NCI-H226 (cell line): ENCODE measurements around the gene DENND5A.
"Not testable (repeated sequence)": the region's sequence is repeated elsewhere in the genome, so short reads cannot be mapped to it uniquely, and the experiment has no call there.

Experiments
- DNase-seq: peaks from one replicate; pipeline ENCODE4 v3.0.0-alpha.2; 2015

The DENND5A gene

DNA sequence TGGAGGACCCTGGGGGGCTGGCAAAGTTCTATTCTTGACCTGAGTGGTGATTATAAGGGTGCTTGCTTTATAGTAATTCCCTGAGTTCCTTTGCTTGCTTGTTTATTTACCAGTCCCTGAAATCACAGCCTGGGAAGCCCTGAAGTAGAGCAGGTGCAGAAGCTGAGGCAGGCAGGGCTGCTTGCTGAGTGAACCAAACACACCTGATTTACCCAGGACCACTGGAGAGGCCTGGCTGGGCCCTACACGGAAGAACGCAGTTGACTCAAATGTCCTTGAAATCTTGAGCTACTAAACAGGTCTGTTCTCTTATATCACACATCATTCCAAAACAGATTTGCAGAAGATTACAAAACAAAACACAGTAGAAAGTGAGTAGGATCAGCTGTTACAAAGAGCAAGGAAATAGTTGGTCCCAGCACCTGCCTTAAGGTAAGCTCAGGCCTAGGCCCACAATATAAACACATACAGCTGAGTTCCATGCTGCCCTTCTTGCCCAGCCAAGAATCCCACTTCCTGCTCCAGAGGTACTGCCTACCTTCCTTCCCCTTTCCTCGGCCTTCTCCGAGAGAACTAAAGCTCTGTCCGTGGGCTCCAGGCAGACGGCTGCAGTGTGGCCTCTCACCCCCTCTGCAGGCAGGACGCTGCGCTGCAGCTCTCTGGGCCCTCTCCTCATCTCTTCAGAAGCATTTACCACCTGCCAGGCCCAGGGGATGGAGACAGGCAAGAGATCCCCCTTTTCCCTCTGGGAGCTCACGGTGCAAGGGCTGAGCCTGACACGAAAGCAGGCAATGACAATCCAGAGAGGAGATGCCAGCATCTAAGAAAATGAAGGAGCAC is 127.6 kb downstream of the DENND5A start:
- peak; percentile 47 for DNase-seq

DNA sequence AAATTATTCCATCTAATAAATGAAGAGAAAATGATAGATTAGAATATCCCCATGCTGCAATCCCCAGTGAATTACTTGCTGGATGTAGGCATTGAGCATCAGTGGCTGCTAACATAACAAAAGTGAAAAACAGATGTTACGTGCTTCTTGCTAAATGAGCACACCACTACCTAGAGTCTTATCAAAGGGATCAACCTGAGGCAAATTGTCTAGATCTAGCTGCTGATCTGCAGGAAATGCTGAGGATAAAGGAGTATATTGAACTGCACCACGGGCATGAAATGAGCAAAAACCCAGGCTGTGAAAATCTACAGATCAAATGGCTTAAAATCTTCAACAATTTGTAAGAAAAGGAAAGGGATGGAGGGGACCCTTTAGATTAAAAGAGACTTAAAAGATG is 128.4 kb downstream of the DENND5A start:
- DNase-seq, result no peak

DNA sequence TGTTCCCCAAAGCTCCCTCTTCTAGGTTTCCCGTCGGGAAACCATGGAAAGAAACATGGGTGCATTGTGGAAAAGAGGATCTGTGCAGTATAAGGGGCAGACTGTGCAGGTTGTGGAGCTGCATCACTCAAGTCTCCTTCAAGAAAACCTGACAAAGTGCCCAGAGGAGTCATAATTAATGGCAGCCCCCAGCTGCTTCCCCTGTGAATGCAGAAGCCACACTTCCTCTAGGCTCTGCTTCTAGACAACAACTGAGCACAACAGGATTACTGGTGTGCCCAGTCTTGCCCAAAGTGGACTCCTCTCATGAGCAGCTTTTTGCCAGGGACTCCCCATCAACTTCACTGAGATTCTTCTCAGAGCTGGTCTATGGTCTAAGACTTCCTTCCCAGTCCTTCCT is 131.2 kb downstream of the DENND5A start:
- DNase-seq, result no peak

DNA sequence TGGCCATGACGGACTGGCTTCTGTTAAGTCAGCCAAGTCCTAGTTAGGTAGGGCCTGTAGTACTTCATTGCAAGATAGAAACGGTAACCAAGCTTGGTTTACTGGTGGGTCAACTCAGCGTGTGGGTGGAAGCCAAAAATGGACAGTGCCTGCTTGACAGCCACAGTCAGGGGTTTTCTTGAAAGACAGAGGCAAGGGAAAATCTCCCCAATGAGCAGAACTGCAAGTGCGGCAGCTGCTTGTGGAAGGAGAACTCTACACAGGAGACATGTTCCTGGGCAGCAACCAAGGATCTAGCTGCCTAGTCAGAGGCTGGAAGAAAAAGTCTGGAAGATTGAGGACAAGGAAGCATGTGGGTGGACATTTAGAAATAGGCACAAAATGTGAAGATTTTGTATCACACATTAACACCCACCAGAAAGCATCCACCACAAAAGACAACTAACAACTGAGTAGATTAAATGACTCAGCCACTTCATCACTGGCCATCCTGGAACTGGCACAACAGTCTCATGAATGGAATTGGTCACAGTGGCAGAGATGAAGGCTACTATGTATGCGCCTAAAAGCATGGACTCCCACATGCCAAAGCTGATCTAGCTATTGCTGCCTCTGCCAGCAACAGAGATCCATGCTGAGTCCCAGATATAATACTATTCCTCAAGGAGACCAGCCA is 132.8 kb downstream of the DENND5A start:
- no peak for DNase-seq

DNA sequence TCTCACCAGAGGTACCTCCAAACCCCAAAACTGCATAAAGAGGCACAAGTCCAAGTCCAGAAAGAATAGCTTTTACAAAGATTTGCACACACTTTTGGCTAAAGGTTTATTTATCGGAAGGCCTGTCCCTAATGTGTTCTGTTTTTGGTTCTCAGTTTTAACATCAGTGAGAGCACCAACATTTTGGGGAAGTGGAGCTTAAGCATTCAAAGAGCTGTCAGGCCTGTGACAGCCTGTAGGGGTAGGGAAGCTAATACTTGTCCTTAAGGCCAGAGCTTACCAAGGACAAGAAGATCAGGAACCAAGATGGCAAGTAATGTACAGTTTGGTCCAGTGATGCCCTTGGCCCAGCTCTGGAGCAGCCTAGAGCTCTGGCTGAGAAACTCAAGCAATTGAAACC is 134.9 kb downstream of the DENND5A start:
- DNase-seq, result no peak

DNA sequence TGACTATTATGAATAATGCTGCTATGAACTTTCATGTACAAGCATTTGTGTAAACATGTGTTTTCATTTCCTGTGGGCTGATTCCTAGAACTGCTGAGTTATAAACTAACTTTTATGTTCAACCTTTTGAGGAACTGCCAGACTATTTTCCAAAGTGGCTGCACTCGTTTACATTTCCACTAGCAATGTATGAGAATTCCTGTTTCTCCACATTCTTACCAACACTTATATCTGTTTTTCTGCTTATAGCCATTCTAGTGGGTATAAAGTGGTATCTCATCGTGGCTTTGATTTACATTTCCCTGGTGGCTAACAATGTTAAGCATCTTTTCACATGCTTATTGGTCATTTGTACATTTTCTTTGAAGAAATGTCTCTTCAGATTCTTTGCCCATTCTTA is 138.5 kb downstream of the DENND5A start:
- DNase-seq, result no peak

DNA sequence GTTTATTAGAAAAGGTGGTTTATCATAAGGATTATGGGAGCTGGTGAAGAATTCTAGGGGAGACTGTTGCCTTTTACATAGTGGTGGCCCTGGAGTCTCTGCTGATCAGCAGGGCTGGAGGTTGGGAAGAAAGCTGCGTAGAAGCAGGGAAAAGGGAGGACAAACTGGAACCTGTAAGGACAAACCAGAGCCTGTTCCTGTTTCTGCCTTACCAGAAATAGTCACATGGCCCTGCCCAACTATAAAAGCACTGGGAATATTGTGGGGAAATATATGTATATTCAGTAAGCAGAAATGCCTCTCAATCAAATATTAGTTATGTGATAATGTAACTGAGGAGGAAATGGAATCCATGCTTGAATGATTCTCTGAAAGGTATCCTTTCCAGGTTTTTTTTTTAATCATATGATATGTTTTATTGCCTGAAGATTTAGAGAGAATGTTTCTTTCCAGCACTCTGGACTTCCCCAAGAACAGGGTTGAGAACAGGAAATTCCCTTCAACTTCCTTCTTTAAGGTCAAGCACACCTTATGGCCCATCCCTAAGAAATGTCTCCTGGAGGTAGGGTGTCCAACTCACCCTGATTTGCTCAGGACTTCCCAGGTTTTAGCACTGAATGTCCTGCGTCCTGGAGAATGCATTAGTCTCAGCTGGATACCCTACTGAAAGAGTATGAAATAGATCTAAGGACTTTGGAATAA is 139.8 kb downstream of the DENND5A start:
- DNase-seq, result no peak

DNA sequence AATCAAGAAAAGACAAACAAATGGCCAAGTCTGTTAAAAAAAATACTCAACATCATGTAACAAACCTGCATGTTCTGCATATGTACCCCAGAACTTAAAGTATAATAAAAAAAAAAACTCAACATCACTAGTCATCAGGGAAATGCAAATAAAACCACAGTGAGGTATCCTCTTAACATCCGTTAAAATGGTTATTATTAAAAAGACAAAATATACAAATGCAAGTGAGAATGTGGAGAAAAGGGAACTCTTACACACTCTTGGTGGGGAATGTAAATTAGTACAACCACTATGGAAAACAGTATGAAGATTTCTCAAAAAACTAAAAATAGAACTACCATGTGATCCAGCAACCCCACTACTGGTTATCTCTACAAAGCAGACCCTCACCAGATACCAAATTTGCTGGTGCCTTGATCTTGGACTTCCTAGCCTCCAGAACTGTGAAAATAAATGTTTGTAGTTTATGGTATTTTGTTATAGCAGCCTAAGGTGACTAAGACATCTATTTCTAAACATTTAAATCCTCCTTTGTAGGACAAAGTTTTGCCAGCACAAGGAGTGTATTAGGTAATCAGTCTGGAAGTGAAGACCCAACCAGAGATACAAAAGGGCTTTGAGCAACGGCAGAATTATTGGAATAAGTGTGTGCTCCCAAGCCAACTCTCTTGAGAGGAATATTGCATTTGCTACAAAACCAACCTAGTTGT is 141.4 kb downstream of the DENND5A start:
- DNase-seq, result no peak

DNA sequence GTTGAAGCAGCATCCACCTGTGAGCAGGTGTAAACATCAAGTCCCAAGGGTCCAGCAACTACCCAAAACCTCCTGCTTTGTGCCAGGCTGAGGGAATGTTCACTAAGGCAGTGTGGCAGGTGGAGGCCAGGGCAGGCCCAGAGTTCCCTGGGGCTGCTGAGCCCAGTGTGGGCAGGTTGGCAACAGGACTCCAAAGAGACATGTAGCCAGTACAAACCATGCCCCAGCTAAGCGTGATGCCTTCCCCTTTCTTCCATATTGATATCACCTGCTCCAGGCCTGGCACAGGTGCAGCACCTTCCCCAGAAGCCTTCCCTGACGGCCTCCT is 143.7 kb downstream of the DENND5A start:
- DNase-seq, result no peak

DNA sequence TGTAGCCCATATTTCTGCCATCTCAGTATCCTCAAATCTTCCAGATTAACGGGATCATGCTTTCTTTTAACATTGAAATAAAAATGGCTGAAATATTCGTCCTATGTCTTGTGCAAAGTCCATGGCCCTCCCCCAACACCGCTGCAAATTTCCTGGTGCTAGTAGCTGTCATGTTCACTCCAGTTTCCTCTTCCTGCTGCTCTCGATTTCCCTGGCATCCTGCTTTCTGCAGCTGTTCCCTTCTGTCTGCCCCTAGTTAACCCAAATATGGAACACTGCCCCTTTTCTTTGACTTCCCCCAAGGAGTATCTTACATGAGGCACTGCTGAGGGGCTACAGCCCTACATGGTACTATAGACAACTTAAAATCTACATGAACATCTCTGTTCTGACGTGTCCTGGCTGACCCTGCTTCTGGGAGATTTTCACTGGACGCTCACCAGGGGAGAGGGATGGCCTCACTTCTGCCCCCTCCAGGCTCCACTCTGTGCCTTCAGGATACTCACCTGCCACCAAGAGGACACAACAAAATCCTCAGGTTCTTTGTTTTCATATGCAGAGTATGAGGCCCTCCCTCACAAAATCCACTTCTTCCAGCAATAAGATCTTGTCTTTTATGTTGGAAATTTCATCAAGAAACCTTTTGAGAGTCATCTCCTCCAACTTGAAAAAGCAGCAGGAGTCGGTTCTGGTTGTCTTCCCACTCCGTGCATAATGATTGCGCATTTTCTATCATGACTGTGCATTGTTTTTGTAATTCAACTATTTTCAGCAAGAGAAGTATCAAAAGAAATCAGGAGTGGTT is 144.3 kb downstream of the DENND5A start:
- no peak for DNase-seq

DNA sequence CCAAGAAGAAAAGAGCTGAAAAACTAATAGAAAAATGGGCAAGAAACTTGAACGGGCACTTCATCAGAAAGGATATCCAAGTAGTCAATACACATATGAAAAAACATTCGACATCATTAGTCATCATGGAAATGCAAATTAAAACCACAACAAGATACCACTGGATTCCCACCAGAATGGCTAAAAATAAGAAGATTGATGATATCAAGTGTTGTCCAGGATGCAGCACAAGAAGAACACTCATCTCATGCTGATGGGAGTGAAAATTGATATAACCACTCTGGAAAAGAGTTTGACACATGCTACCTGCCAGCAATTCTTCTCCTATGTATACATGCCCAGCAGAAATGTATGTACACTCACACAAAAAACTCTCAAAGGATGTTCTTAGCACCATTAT is 146.9 kb downstream of the DENND5A start:
- no peak for DNase-seq

DNA sequence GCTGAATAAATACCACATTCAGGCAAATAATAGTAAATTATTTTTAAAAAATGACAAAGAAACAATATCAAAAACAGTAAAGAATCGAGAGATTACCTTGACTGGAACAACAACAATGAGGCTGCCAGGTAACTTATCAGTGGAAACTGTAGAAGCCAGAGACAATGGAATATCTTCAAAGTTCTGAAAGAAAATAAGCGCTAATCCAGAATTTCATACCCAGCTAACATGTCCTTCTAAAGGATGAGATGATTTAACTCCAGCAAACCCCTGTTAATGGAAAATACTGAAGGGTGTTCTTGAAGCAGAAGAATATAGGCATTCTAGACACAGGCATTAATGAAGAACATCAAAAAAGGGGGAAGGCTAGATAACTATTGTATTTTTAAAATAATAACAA is 153.1 kb downstream of the DENND5A start:
- DNase-seq, result no peak

DNA sequence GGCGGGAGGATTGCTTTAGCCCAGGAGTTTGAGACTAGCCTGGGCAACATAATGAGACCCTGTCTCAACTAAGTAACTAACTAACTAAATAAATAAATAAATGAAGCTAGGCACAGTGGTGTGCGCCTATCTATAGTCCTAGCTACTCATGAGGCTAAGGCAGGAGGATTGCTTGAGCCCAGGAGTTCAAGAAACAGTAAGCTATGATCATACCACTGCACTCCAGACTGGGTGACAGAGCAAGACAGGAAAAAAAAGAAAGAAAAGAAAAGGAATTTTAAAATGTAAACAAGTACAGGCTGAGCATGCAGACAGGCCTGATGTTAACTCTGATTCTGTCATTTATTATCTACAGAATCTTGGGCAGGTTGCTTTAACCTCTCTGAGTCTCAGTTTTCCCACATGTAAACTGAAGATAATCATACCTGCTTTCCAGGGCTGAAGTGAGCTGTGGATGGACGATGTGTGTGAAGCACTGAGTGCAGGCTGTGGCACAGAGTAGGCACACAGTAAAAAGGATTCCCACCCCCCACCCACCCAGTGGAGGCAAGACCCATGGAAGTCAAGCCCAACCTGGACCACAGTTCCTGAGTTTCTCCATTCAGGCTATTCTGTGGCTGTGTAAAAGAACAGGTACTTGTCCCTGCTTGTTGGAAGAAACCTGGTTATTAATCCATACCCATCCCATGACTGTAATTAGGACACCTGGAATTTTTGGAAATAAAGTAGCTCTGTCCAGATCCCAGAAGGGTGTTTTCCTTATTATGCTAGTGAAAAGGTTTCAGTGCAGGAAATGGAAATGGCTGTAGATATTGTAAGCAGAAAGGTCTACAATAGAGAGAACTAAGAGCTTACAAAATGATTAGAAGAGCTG is 155.1 kb downstream of the DENND5A start:
- no peak for DNase-seq

DNA sequence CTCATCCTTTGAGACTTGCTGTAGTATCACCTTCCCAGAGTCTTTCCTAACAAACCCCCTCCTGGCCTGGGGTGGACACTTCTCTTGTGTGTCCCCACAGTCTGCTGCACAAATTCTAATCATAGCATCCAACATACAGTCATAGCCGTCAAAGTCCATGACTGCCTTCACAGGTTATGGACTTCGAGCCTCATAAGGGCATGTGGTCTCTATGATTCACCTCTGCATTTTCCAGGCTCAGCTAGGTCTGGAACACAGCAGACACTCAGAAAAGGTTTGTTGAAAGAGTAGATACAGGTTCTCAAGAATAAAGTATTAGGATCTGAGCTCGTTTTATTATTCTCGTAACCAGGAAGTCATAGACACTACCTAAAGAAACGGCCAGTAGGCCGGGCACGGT is 160.6 kb downstream of the DENND5A start:
- DNase-seq, result no peak

DNA sequence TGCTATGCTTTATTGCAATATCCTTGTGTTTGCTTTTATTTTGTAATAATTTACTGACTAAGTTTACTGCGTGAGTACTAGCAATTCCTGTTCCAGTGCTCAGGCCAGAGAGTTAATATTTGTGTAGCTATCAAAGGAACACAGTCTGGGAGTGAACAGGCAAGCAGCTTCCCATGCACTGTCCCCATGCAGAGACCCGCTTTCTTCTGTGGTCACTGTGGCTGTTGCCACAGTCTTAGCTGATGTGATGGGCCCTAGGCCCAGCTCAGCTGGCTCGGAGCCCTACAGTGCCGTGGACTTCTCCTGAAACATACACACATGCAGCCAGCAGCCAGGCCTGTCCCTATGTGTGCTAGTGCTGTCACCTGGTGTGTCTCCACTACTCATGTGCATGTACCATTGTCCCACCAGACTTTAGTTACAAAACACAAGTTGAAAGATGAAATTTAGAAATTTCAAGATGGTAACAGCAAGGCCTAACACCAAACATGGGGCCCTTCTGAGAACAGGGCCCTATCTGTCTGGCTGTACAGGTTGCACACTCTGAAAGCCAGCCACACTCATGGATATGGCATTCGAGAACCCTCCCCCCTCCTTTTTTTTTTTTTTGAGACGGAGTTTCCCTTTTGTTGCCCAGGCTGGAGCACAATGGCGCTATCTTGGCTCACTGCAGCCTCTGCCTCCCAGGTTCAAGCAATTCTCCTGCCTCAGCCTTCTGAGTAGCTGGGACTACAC is 161.4 kb downstream of the DENND5A start:
- DNase-seq, result no peak

DNA sequence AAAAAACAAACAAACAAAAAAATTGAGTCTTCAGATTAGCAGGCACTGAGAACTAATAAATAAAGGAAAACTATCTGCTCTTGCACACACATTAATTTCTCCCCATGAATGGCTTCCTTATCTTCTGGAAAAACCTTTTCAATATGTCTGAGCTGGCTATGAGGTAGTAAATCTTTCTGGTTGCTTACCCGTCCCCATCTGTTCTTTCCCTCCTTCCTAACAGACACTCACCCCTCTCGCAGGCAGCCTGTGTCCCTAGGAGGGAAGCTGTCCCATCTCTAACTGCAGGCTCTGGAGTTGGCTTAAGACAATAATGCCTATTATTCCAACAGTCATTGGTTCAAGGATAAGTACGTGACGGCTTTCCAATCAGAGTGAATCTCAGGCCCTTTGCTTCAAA is 165.5 kb downstream of the DENND5A start:
- no peak for DNase-seq

DNA sequence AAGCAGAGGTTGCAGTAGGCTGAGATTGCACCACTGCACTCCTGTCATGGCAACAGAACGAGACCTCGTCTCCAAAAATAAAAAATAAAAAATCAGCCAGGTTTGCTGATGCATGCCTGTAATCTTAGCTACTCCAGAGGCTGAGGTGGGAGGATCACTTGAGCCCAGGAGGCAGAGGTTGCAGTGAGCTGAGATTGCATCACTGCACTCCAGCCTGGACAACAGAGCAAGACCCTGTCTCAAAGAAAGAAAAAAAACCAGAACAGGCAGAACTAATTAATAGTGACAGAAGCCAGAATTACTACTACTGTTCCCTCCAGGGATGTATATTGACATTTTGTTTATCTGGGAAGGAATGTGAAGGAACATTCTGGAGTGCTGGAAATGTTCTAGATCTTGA is 166.7 kb downstream of the DENND5A start:
- not testable (repeated sequence) for DNase-seq

DNA sequence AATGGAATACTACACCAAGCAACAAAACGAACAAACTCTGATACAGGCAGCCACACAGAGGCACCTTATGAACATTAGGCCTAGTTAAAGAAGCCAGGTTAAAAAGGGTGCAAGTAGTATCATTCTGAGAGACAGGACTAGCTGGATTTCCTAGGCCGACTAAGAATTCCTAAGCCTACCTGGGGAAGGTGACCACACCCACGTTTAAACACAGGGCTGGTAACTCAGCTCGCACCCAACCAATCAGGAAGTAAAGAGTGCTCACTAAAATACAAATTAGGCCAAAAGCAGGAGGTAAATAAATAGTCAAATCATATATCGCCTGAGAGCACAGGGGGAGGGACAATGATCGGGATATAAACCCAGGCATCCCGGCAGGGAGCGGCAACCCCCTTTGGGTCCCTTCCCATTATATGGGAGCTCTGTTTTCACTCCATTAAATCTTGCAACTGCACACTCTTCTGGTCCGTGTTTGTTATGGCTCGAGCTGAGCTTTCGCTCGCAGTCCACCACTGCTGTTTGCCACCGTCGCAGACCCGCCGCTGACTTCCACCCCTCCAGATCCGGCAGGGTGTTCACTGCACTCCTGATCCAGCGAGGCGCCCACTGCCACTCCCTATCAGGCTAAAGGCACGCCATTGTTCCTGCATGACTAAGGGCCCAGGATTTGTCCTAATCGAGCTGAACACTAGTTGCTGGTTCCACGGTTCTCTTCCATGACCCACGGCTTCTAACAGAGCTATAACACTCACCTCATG is 167.8 kb downstream of the DENND5A start:
- not testable (repeated sequence) for DNase-seq

DNA sequence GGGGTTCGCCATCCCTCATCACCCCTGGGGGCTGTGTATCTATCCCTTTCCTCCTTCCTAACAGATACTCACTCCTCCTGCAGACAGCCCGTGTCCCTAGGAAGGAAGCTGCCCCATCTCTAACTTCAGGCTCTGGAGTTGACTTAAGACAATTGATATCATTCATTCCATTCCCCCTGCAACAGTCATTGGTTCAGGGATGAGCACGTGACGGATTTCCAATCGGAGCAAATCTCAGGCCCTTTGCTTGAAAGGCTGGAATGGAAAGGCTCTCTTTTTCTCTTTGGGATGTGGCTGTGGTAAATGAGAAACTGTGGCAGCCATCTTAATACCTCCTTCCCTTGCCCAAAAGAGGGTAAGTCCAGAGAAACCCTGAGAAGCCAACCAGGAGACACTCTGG is 168.7 kb downstream of the DENND5A start:
- no peak for DNase-seq

DNA sequence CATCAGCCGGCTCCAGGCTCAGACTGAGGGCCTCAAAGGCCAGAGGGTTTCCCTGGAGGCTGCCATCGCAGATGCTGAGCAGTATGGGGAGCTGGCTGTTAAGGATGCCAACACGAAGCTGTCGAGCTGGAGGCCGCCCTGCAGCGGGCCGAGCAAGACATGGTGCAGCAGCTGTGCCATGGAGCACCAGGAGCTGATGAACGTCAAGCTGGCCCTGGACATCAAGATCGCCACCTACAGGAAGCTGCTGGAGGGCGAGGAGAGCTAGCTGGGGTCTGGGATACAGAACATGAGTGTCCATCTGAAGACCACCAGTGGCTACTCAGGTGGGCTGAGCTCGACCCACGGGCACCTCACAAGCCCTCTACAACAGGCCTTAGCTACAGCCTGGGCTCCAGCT is 169.7 kb downstream of the DENND5A start:
- DNase-seq, result no peak
